HepG2 (cell line): ENCODE data around the gene STYX. TPM values are rescaled to one million over a fixed set of nuclear protein-coding genes. Genes with fewer than 3 reads are reported as not detected.

ENCODE experiments used
- CBX5 ChIP-seq: sonication (generic); formaldehyde crosslinking; IDR thresholded peaks from 2 replicates; pipeline ENCODE4 v1.4.0; 2020; ENCODE audit warnings: missing genetic modification reagents, borderline replicate concordance
- CHD4 ChIP-seq: fragments of 200-600 bp; sonication (generic); IDR thresholded peaks from 2 replicates; pipeline ENCODE4 v1.7.0; 2017; ENCODE audit warnings: mild to moderate bottlenecking, low read length, borderline replicate concordance
- EP300 ChIP-seq, 3 experiments: sonication (generic) in 1 of 3; formaldehyde crosslinking in 1 of 3; IDR thresholded peaks; 2 replicates each; pipeline versions ENCODE4 v1.5.1 to v1.6.1; 2011 to 2020; ENCODE audit warnings: low read depth in 2 of 3, low read length in 2 of 3, borderline replicate concordance in 1 of 3, improper control_type of control experiment in 1 of 3, mild to moderate bottlenecking in 1 of 3, missing genetic modification reagents in 1 of 3, moderate library complexity in 1 of 3
- IRF2 ChIP-seq: IDR thresholded peaks from 2 replicates; pipeline ENCODE4 v1.6.1; 2018; ENCODE audit warnings: missing genetic modification reagents, missing compliant biosample characterization
- MZF1 ChIP-seq: sonication (generic); formaldehyde crosslinking; IDR thresholded peaks from 2 replicates; pipeline ENCODE4 v1.8.1; 2023; ENCODE audit warnings: mild to moderate bottlenecking, missing genetic modification reagents, borderline replicate concordance
- NR1H2 ChIP-seq: sonication (generic); formaldehyde crosslinking; IDR thresholded peaks from 2 replicates; pipeline ENCODE4 v1.8.1; 2022; ENCODE audit warnings: low read depth, missing genetic modification reagents, borderline replicate concordance
- RARG ChIP-seq: sonication (generic); formaldehyde crosslinking; IDR thresholded peaks from 2 replicates; pipeline ENCODE4 v1.4.0; 2020; ENCODE audit warnings: low read depth, mild to moderate bottlenecking, missing genetic modification reagents
- TCF7 ChIP-seq: sonication (generic); IDR thresholded peaks from 2 replicates; pipeline ENCODE4 v1.6.1; 2016; ENCODE audit warnings: antibody characterized with exemption, low read depth
- YEATS2 ChIP-seq: sonication (generic); formaldehyde crosslinking; IDR thresholded peaks from 2 replicates; pipeline ENCODE4 v1.4.0; 2020; ENCODE audit warnings: missing genetic modification reagents, borderline replicate concordance
- ZNF44 ChIP-seq: sonication (generic); formaldehyde crosslinking; IDR thresholded peaks from 2 replicates; pipeline ENCODE4 v1.5.1; 2020; ENCODE audit warnings: mild to moderate bottlenecking, missing genetic modification reagents
- ZNF460 ChIP-seq: sonication (generic); formaldehyde crosslinking; IDR thresholded peaks from 2 replicates; pipeline ENCODE4 v1.5.1; 2020; ENCODE audit warnings: missing genetic modification reagents, mild to moderate bottlenecking, borderline replicate concordance
- ZNF567 ChIP-seq: sonication (generic); formaldehyde crosslinking; IDR thresholded peaks from 2 replicates; pipeline ENCODE4 v1.8.1; 2023; ENCODE audit warnings: mild to moderate bottlenecking, missing genetic modification reagents, borderline replicate concordance
- ZNF737 ChIP-seq: sonication (generic); formaldehyde crosslinking; IDR thresholded peaks from 2 replicates; pipeline ENCODE4 v1.5.0; 2020; ENCODE audit warnings: missing genetic modification reagents, mild to moderate bottlenecking, borderline replicate concordance
- polyA plus RNA-seq, 8 experiments: library from polyadenylated mRNA; depleted of rRNA in 3 of 8; stranded (reverse) in 7 of 8; unstranded in 1 of 8; fragments of >200 nt; fragmentation: Illumina TruSeq in 4 of 8; extraction: Trizol in 4 of 8; gene quantifications; 2 replicates each; pipeline versions ENCODE4 v1.2.1 to v1.2.3, GENCODE V29; 2011 to 2016; ENCODE audit warnings: low read depth in 4 of 8, missing spikeins in 1 of 8, mixed read lengths in 1 of 8; ENCODE audit not compliant: insufficient read depth in 1 of 8
- total RNA-seq, 5 experiments: library from RNA; depleted of rRNA; stranded (reverse); fragments of >200 nt; fragmentation: Illumina TruSeq; extraction: Trizol; gene quantifications; 2 replicates each; pipeline ENCODE4 v1.2.3, GENCODE V29; 2016; ENCODE audit warnings: low read depth in 1 of 5
- TF ChIP-seq, protein P1 (sequence below): sonication (generic); formaldehyde crosslinking; IDR thresholded peaks from 2 replicates; pipeline ENCODE4 v1.8.1; 2023; ENCODE audit warnings: mild to moderate bottlenecking, missing genetic modification reagents, borderline replicate concordance
- TF ChIP-seq, protein P2 (sequence below): sonication (generic); formaldehyde crosslinking; IDR thresholded peaks from 2 replicates; pipeline ENCODE4 v1.4.0; 2020; ENCODE audit warnings: missing genetic modification reagents
- TF ChIP-seq, protein P3 (sequence below): sonication (generic); formaldehyde crosslinking; IDR thresholded peaks from 2 replicates; pipeline ENCODE4 v1.4.0; 2020; ENCODE audit warnings: missing genetic modification reagents, borderline replicate concordance
- TF ChIP-seq, protein P4 (sequence below): IDR thresholded peaks from 2 replicates; pipeline ENCODE4 v1.6.1; 2012; ENCODE audit warnings: inconsistent platforms
- TF ChIP-seq, protein P5 (sequence below): sonication (generic); formaldehyde crosslinking; IDR thresholded peaks from 2 replicates; pipeline ENCODE4 v1.5.0; 2020; ENCODE audit warnings: mild to moderate bottlenecking, missing genetic modification reagents, moderate library complexity
- TF ChIP-seq, protein P6 (sequence below): sonication (generic); formaldehyde crosslinking; conservative IDR thresholded peaks from 2 replicates; pipeline ENCODE4 v1.4.0; 2020; ENCODE audit warnings: missing genetic modification reagents

The STYX gene
- total and polyA plus RNA-seq, 2 of the 13 experiments (the other 11 are each of a cell fraction or from before 2014, with no cell fraction given) = 6.6 to 10.9 TPM

DNA sequence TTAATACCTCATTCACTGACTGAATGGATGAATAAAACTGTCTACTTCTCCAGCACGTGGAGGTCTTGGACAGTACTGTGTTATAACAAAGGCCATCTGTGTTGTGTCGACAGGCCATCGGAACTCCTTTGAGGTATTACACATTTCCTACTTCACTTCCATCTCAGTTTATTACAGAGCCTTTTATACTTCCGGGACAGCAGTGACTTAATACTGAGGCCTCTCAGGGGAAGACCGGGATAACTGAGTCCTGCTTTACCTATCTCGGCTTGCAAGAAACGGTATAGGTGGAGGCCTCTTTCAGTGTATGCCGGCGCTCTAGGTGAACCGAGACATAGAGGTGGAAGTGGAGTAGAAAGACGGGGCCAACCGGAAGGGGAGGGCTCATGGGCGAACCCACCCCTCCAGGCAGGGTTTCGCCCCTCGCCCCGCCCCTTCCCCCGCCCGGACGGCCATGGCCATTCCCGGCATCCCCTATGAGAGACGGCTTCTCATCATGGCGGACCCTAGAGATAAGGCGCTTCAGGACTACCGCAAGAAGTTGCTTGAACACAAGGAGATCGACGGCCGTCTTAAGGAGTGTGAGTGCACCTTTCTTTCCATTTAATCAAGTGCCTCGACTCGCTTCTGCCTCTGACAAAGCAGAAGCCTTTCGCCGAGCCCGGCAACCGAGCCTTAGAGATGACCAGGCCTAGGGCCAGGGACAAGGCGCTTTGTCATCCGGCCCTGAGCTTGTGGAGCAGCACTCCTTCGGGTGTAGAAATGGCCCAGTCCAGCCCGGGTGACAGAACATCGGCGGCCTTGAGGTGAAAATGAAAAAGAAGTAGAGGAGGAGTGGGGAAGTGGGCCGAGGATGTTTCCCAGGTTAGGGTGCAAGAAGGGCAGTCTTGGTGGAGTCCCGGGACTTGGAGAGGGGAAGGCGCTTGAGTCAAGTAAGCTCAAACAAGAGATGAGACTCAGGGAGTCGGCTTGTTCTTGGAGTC is 23.0 kb upstream of the STYX start, which contains the start of gene PSMC6 (continued):
- peak; percentile 75 for TF ChIP-seq YEATS2 (CRISPR knock-in tag)
- TF ChIP-seq IRF2 (CRISPR knock-in tag) = peak; percentile 49; the same call in 1 of the 2 replicates
- TF ChIP-seq, protein P1, sequence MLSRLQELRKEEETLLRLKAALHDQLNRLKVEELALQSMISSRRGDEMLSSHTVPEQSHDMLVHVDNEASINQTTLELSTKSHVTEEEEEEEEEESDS (CRISPR knock-in tag) = no peak
- no peak for TF ChIP-seq EP300 (IDR thresholded peaks at IDR 0.05; ENCODE audit: low read depth in 2 of 2, low read length in 2 of 2)
- no peak for TF ChIP-seq EP300 (CRISPR knock-in tag; IDR thresholded peaks at IDR 0.05; ENCODE audit: borderline replicate concordance)
- no peak for TF ChIP-seq RARG
- TF ChIP-seq, protein P2, sequence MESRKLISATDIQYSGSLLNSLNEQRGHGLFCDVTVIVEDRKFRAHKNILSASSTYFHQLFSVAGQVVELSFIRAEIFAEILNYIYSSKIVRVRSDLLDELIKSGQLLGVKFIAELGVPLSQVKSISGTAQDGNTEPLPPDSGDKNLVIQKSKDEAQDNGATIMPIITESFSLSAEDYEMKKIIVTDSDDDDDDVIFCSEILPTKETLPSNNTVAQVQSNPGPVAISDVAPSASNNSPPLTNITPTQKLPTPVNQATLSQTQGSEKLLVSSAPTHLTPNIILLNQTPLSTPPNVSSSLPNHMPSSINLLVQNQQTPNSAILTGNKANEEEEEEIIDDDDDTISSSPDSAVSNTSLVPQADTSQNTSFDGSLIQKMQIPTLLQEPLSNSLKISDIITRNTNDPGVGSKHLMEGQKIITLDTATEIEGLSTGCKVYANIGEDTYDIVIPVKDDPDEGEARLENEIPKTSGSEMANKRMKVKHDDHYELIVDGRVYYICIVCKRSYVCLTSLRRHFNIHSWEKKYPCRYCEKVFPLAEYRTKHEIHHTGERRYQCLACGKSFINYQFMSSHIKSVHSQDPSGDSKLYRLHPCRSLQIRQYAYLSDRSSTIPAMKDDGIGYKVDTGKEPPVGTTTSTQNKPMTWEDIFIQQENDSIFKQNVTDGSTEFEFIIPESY (CRISPR knock-in tag) = no peak
- no peak for TF ChIP-seq TCF7
- TF ChIP-seq ZNF44 = no peak
- no peak for TF ChIP-seq ZNF460
- TF ChIP-seq, protein P3, sequence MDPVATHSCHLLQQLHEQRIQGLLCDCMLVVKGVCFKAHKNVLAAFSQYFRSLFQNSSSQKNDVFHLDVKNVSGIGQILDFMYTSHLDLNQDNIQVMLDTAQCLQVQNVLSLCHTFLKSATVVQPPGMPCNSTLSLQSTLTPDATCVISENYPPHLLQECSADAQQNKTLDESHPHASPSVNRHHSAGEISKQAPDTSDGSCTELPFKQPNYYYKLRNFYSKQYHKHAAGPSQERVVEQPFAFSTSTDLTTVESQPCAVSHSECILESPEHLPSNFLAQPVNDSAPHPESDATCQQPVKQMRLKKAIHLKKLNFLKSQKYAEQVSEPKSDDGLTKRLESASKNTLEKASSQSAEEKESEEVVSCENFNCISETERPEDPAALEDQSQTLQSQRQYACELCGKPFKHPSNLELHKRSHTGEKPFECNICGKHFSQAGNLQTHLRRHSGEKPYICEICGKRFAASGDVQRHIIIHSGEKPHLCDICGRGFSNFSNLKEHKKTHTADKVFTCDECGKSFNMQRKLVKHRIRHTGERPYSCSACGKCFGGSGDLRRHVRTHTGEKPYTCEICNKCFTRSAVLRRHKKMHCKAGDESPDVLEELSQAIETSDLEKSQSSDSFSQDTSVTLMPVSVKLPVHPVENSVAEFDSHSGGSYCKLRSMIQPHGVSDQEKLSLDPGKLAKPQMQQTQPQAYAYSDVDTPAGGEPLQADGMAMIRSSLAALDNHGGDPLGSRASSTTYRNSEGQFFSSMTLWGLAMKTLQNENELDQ = 0 out of 2 replicates have a peak, but pooled peaks have one; percentile 39
- peak; percentile 13; the same call in 1 of the 2 replicates for TF ChIP-seq ZNF737 (CRISPR knock-in tag)
- TF ChIP-seq, protein P4, sequence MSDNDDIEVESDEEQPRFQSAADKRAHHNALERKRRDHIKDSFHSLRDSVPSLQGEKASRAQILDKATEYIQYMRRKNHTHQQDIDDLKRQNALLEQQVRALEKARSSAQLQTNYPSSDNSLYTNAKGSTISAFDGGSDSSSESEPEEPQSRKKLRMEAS = peak; percentile 78
- TF ChIP-seq, protein P5, sequence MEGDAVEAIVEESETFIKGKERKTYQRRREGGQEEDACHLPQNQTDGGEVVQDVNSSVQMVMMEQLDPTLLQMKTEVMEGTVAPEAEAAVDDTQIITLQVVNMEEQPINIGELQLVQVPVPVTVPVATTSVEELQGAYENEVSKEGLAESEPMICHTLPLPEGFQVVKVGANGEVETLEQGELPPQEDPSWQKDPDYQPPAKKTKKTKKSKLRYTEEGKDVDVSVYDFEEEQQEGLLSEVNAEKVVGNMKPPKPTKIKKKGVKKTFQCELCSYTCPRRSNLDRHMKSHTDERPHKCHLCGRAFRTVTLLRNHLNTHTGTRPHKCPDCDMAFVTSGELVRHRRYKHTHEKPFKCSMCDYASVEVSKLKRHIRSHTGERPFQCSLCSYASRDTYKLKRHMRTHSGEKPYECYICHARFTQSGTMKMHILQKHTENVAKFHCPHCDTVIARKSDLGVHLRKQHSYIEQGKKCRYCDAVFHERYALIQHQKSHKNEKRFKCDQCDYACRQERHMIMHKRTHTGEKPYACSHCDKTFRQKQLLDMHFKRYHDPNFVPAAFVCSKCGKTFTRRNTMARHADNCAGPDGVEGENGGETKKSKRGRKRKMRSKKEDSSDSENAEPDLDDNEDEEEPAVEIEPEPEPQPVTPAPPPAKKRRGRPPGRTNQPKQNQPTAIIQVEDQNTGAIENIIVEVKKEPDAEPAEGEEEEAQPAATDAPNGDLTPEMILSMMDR = 0 out of 2 replicates have a peak, but pooled peaks have one; percentile 9
- no peak for TF ChIP-seq CHD4
- no peak for TF ChIP-seq MZF1 (CRISPR knock-in tag)
- TF ChIP-seq, protein P6, sequence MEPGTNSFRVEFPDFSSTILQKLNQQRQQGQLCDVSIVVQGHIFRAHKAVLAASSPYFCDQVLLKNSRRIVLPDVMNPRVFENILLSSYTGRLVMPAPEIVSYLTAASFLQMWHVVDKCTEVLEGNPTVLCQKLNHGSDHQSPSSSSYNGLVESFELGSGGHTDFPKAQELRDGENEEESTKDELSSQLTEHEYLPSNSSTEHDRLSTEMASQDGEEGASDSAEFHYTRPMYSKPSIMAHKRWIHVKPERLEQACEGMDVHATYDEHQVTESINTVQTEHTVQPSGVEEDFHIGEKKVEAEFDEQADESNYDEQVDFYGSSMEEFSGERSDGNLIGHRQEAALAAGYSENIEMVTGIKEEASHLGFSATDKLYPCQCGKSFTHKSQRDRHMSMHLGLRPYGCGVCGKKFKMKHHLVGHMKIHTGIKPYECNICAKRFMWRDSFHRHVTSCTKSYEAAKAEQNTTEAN (CRISPR knock-in tag) = peak; percentile 77; the same call in 1 of the 2 replicates
- TF ChIP-seq ZNF567 (CRISPR knock-in tag) = no peak
- TF ChIP-seq CBX5 (CRISPR knock-in tag) = 0 out of 2 replicates have a peak, but pooled peaks have one; percentile 2
- no peak for TF ChIP-seq NR1H2
